Upper lobe of left lung (tissue), 6 donors: ENCODE results near the gene EYA4. TPM values are rescaled to one million over a fixed set of nuclear protein-coding genes. Genes with fewer than 3 reads are reported as not detected.

ENCODE experiments used
- ATAC-seq, 2 donors: fragments of 200-7000 bp; cut with Tn5 transposase; one replicate each; pipeline ENCODE4 v1.9.1; 2022; ENCODE audit warnings: mild to moderate bottlenecking in 2 of 2, moderate library complexity in 2 of 2; ENCODE audit not compliant: low FRiP score in 2 of 2
- DNase-seq, 2 donors: peaks; one replicate each; pipeline ENCODE4 v3.0.0-alpha.2; 2019 to 2020
- H3K27ac ChIP-seq, 4 donors: fragments of 200-600 bp; sonication (generic); one replicate each; pipeline ENCODE4 v1.5.1; 2016 to 2019
- H3K27me3 ChIP-seq, 4 donors: fragments of 200-600 bp; sonication (generic); one replicate each; pipeline ENCODE4 v1.5.1; 2017 to 2019
- H3K36me3 ChIP-seq, 4 donors: fragments of 200-600 bp; sonication (generic); one replicate each; pipeline ENCODE4 v1.5.1; 2016 to 2019
- H3K4me1 ChIP-seq, 4 donors: fragments of 200-600 bp; sonication (generic); one replicate each; pipeline ENCODE4 v1.5.1; 2018 to 2019
- H3K4me3 ChIP-seq, 4 donors: fragments of 200-600 bp; sonication (generic); one replicate each; pipeline ENCODE4 v1.5.1; 2017 to 2019; ENCODE audit warnings: mild to moderate bottlenecking in 2 of 4, moderate library complexity in 1 of 4
- H3K9me3 ChIP-seq, 4 donors: fragments of 200-600 bp; sonication (generic); one replicate each; pipeline ENCODE4 v1.5.1; 2018 to 2019
- CTCF ChIP-seq, 6 experiments: fragments of 450-650 bp in 4 of 6; fragments of 200-600 bp in 2 of 6; sonication (generic) in 2 of 6; IDR thresholded peaks; one replicate each; pipeline ENCODE4 v1.5.1; 2016 to 2019; ENCODE audit warnings: antibody characterized with exemption in 6 of 6
- EP300 ChIP-seq, 4 donors: sonication (generic); formaldehyde crosslinking; IDR thresholded peaks; one replicate each; pipeline ENCODE4 v1.5.1; 2017; ENCODE audit warnings: antibody characterized with exemption in 4 of 4, control low read depth in 2 of 4
- POLR2A ChIP-seq, 4 donors: fragments of 450-650 bp; IDR thresholded peaks; one replicate each; pipeline ENCODE4 v1.5.1; 2016 to 2017; ENCODE audit warnings: antibody characterized with exemption in 4 of 4, mild to moderate bottlenecking in 2 of 4
- POLR2AphosphoS5 ChIP-seq, 2 donors: sonication (generic); formaldehyde crosslinking; IDR thresholded peaks; one replicate each; pipeline ENCODE4 v1.5.1; 2017; ENCODE audit warnings: antibody characterized with exemption in 2 of 2
- WGBS, 2 donors: methylation state at CpG; one replicate each; pipeline ENCODE4 v1.1.5; 2017 to 2018; 5-methylcytosine and 5-hydroxymethylcytosine counted together
- total RNA-seq, 6 donors: library from RNA; depleted of rRNA in 4 of 6; stranded (reverse); fragments of >200 nt in 4 of 6; gene quantifications; one replicate each; pipeline versions ENCODE4 v1.1.0 to v1.2.1, GENCODE V29; 2016 to 2021
- donor health status: DM: no; HTN: no; CAD: no; lungs with moderate emphysema.
- donor health status: DM: no; HTN: yes; CAD: no; lungs with severe emphysema.

Gene EYA4
- total RNA-seq, 6 donors from 2014 or later, result 1.0 to 8.9 (median 4.2) TPM

- ATAC-seq (no peak), DNase-seq (no peak)
- Histone ChIP-seq H3K4me3 (no peak overlapping the region), H3K9me3 (no peaks in the 10 kb centered on the region), H3K27ac (no peak overlapping the region), H3K27me3 (no peaks in the 10 kb centered on the region), H3K36me3 (no peaks in the 10 kb centered on the region), H3K4me1 (no peaks in the 10 kb centered on the region)
- no peak for TF ChIP-seq EP300 (IDR thresholded peaks at IDR 0.05)
- TF ChIP-seq POLR2A (IDR thresholded peaks at IDR 0.05), result no peak
- no peak for TF ChIP-seq CTCF (IDR thresholded peaks at IDR 0.05)
- TF ChIP-seq POLR2AphosphoS5 (IDR thresholded peaks at IDR 0.05), result no peak
These were observed 189.9 kb downstream of the EYA4 start for GRCh38 chr6:133431031-133431430.

- H3K27ac ChIP-seq, result no peak overlapping the region
- H3K9me3 ChIP-seq, result no peaks in the 10 kb centered on the region
- H3K36me3 ChIP-seq, result no peaks in the 10 kb centered on the region
- no peak for ATAC-seq
- TF ChIP-seq EP300 (IDR thresholded peaks at IDR 0.05), result no peak
- no peak for TF ChIP-seq POLR2A (IDR thresholded peaks at IDR 0.05)
- no peak for TF ChIP-seq POLR2AphosphoS5 (IDR thresholded peaks at IDR 0.05)
- TF ChIP-seq CTCF (IDR thresholded peaks at IDR 0.05), result no peak
- H3K4me1 ChIP-seq, result no peaks in the 10 kb centered on the region
- no peak overlapping the region for H3K4me3 ChIP-seq
- WGBS, 2 donors, result 65 to 73% methylated on average over 9 of the region's 9 CpGs
- H3K27me3 ChIP-seq, result no peaks in the 10 kb centered on the region
- DNase-seq, result no peak
These were observed 191.1 kb downstream of the EYA4 start for GRCh38 chr6:133432021-133432989.

GRCh38 chr6:133435065-133435728 lies 194.0 kb downstream of the EYA4 start:
- no peak overlapping the region for H3K4me3 ChIP-seq
- ATAC-seq, result no peak
- H3K4me1 ChIP-seq, result no peaks in the 10 kb centered on the region
- no peaks in the 10 kb centered on the region for H3K27me3 ChIP-seq
- no peaks in the 10 kb centered on the region for H3K36me3 ChIP-seq
- H3K9me3 ChIP-seq, result no peaks in the 10 kb centered on the region
- H3K27ac ChIP-seq, result no peak overlapping the region
- no peak for TF ChIP-seq POLR2AphosphoS5 (IDR thresholded peaks at IDR 0.05)
- TF ChIP-seq CTCF (IDR thresholded peaks at IDR 0.05), result no peak
- TF ChIP-seq POLR2A (IDR thresholded peaks at IDR 0.05), result no peak
- TF ChIP-seq EP300 (IDR thresholded peaks at IDR 0.05), result no peak
- no peak for DNase-seq
- WGBS, 2 donors, result 71 to 81% methylated on average over 7 of the region's 7 CpGs

- Histone ChIP-seq H3K4me1 (no peaks in the 10 kb centered on the region), H3K36me3 (no peaks in the 10 kb centered on the region), H3K27me3 (no peaks in the 10 kb centered on the region), H3K4me3 (no peak overlapping the region), H3K27ac (no peak overlapping the region), H3K9me3 (no peaks in the 10 kb centered on the region)
- WGBS, 2 donors, result 36 to 41% methylated on average over 1 of the region's 1 CpG
- no peak for TF ChIP-seq POLR2AphosphoS5 (IDR thresholded peaks at IDR 0.05)
- TF ChIP-seq CTCF (IDR thresholded peaks at IDR 0.05), result no peak
- no peak for ATAC-seq
- no peak for DNase-seq
These were observed 195.5 kb downstream of the EYA4 start for GRCh38 chr6:133436652-133437051.
